ENCODE measurements around the gene SNX19. TPM values are rescaled to one million over a fixed set of nuclear protein-coding genes. Genes with fewer than 3 reads are reported as not detected.

SNX19 gene
- total and polyA plus RNA-seq, 2 of the 4 experiments (the other 2 are of a cell fraction): 35.9 to 113 TPM

DNA sequence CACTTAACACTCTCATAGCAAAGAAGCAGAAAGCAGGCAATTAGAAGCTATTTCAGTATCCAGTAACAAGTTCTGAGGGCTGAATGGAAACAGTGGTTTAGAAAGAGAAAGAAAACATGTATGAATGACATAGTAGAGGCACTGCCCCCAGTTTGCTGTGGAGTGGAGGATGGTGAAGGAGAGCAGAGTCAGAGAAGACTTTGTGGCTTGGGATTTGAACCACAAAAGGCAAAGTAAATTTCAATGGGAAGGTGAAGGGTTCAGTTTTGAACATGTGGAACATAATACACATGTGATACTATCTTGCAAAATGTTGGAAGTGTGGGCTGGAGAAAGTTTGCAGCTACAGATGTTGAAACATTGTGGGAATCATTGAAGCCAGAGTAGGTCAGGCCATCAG lies 81.4 kb downstream of the SNX19 start:
- H3K27ac ChIP-seq (ENCODE audit: insufficient read depth, low read length): no peak overlapping the region
- no peak overlapping the region for H3K23ac ChIP-seq (ENCODE audit: low read depth, low read length)
- H3K4me3 ChIP-seq (ENCODE audit: insufficient read depth, low read depth, low read length): no peak overlapping the region
- H3K14ac ChIP-seq (replicated peaks; ENCODE audit: low read depth, low read length): no peak overlapping the region
- no peak overlapping the region; the same call in 1 of the 2 replicates for H2BK20ac ChIP-seq (ENCODE audit: low read depth, low read length)
- no peaks in the 10 kb centered on the region; the same call in 1 of the 2 replicates for H3K9me1 ChIP-seq (ENCODE audit: insufficient read depth, low read length)
- ATAC-seq (ENCODE audit: low read depth) (no peak), DNase-seq (no peak)
- H3K27me3 ChIP-seq (ENCODE audit: control insufficient read depth, insufficient read depth, low read length): no peaks in the 10 kb centered on the region; the same call in 1 of the 2 replicates
- H2BK5ac ChIP-seq (ENCODE audit: low read depth, low read length, poor library complexity, severe bottlenecking): no peak overlapping the region
- H4K91ac ChIP-seq (ENCODE audit: insufficient read depth, low read depth, low read length): no peak overlapping the region
- in situ Hi-C loops (cut with MboI; ENCODE audit: low sequenced_read_pairs) (loop anchor here (10.0 kb wide), 1 partner anchor 390 kb away; the partner anchor contains the start of gene ADAMTS15), dilution Hi-C loops (cut with HindIII; ENCODE audit: low sequenced_read_pairs, unreplicated experiment) (no loop called here), intact Hi-C loops (cut with micrococcal nuclease) (no loop called here)
- H4K20me1 ChIP-seq (ENCODE audit: insufficient read depth, low read length): no peaks in the 10 kb centered on the region
- H3K36me3 ChIP-seq (ENCODE audit: control insufficient read depth, insufficient read depth, low read length): no peaks in the 10 kb centered on the region
- H4K5ac ChIP-seq (ENCODE audit: low read depth, low read length): no peak overlapping the region
- no peak overlapping the region for H4K8ac ChIP-seq (ENCODE audit: low read depth in 2 of 2, low read length in 2 of 2)
- H3K4ac ChIP-seq (ENCODE audit: low read depth, low read length): no peak overlapping the region
- no peak overlapping the region for H2AK5ac ChIP-seq (ENCODE audit: low read depth, low read length)
- CTCF ChIA-PET: no interaction called here
- peaks cover 6% of the 10 kb centered on the region for H3K4me1 ChIP-seq (ENCODE audit: control insufficient read depth, insufficient read depth, low read length)
- POLR2A ChIA-PET (ENCODE audit: unreplicated experiment): no interaction called here
- H2AK9ac ChIP-seq (replicated peaks; ENCODE audit: low read depth, low read length, poor library complexity): no peak overlapping the region
- TF ChIP-seq, protein P1, sequence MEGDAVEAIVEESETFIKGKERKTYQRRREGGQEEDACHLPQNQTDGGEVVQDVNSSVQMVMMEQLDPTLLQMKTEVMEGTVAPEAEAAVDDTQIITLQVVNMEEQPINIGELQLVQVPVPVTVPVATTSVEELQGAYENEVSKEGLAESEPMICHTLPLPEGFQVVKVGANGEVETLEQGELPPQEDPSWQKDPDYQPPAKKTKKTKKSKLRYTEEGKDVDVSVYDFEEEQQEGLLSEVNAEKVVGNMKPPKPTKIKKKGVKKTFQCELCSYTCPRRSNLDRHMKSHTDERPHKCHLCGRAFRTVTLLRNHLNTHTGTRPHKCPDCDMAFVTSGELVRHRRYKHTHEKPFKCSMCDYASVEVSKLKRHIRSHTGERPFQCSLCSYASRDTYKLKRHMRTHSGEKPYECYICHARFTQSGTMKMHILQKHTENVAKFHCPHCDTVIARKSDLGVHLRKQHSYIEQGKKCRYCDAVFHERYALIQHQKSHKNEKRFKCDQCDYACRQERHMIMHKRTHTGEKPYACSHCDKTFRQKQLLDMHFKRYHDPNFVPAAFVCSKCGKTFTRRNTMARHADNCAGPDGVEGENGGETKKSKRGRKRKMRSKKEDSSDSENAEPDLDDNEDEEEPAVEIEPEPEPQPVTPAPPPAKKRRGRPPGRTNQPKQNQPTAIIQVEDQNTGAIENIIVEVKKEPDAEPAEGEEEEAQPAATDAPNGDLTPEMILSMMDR (conservative IDR thresholded peaks at IDR 0.05; ENCODE audit: low read depth, low read length): no peak
- TF ChIP-seq MXI1 (IDR thresholded peaks at IDR 0.05; ENCODE audit: borderline replicate concordance, low read depth, low read length): no peak
- no peak for TF ChIP-seq MAFK (IDR thresholded peaks at IDR 0.05; ENCODE audit: low read depth, low read length)
- TF ChIP-seq BHLHE40 (IDR thresholded peaks at IDR 0.05; ENCODE audit: low read depth, low read length): no peak
- no peak for TF ChIP-seq MAZ (IDR thresholded peaks at IDR 0.05; ENCODE audit: borderline replicate concordance, low read depth, low read length)
- no peak for TF ChIP-seq CHD1 (IDR thresholded peaks at IDR 0.05; ENCODE audit: low read depth, low read length)
- TF ChIP-seq RAD21 (IDR thresholded peaks at IDR 0.05; ENCODE audit: low read length): no peak
- TF ChIP-seq SMC3 (IDR thresholded peaks at IDR 0.05; ENCODE audit: low read depth, low read length): no peak
- TF ChIP-seq FOS (IDR thresholded peaks at IDR 0.05; ENCODE audit: low read depth, low read length): no peak
- TF ChIP-seq RCOR1 (IDR thresholded peaks at IDR 0.05; ENCODE audit: insufficient replicate concordance, low read length): no peak
- TF ChIP-seq POLR2A (IDR thresholded peaks at IDR 0.05; ENCODE audit: low read depth, low read length): no peak
- no peak for TF ChIP-seq RFX5 (IDR thresholded peaks at IDR 0.05; ENCODE audit: low read depth, low read length)
- no peak overlapping the region for H3K18ac ChIP-seq (ENCODE audit: low read depth, low read length)
- H3K56ac ChIP-seq (ENCODE audit: extremely low read depth, insufficient read depth, low read length): no peak overlapping the region
- H2BK15ac ChIP-seq (ENCODE audit: low read depth, low read length): no peak overlapping the region
- BruUV-seq (replicated peaks): no TSS peak
- H3K79me1 ChIP-seq (ENCODE audit: low read depth in 1 of 2, low read length in 2 of 2): no peaks in the 10 kb centered on the region
- no peak overlapping the region for H3K4me2 ChIP-seq (ENCODE audit: low read depth, low read length)
- no peak overlapping the region for H3K9ac ChIP-seq (ENCODE audit: low read depth, low read length)
- no peaks in the 10 kb centered on the region for H3K9me3 ChIP-seq (ENCODE audit: control insufficient read depth, insufficient read depth, low read length)
- no peak overlapping the region for H2AFZ ChIP-seq (replicated peaks; ENCODE audit: low read length, poor library complexity)
- H2BK120ac ChIP-seq (ENCODE audit: low read depth, low read length): no peak overlapping the region
